ENCODE results near the gene PSME3IP1.

DNA sequence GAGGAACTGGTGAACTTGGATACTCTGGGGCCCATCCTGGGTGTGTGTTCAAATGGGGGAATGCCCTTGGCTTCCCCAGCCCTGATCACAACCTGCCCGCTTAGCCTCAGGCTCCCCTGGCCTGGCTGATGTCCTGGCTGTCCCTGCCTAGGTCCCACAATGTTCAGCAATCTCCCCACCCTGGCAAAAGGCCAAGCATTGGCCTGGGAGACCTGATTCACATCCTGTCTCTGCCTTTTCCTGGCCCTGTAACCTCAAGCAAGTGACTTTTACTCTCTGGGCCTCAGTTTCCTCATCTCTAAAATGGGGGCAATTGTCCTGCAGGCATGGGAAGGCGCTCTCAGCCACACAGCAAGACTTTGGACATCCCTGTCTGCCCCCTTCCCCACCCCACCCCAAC is 79.1 kb downstream of the PSME3IP1 start:
- TF ChIP-seq ZNF776 (tag by site-specific recombination; IDR thresholded peaks at IDR 0.05; ENCODE audit: borderline replicate concordance) (no peak), ZNF24 (tag by site-specific recombination; IDR thresholded peaks at IDR 0.05) (no peak), ZIC2 (tag by site-specific recombination; IDR thresholded peaks at IDR 0.05) (no peak), ZBTB1 (tag by site-specific recombination; IDR thresholded peaks at IDR 0.05) (no peak)
- TF ChIP-seq, protein P1, sequence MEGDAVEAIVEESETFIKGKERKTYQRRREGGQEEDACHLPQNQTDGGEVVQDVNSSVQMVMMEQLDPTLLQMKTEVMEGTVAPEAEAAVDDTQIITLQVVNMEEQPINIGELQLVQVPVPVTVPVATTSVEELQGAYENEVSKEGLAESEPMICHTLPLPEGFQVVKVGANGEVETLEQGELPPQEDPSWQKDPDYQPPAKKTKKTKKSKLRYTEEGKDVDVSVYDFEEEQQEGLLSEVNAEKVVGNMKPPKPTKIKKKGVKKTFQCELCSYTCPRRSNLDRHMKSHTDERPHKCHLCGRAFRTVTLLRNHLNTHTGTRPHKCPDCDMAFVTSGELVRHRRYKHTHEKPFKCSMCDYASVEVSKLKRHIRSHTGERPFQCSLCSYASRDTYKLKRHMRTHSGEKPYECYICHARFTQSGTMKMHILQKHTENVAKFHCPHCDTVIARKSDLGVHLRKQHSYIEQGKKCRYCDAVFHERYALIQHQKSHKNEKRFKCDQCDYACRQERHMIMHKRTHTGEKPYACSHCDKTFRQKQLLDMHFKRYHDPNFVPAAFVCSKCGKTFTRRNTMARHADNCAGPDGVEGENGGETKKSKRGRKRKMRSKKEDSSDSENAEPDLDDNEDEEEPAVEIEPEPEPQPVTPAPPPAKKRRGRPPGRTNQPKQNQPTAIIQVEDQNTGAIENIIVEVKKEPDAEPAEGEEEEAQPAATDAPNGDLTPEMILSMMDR (tag by site-specific recombination; IDR thresholded peaks at IDR 0.05) = no peak
- TF ChIP-seq, protein P2, sequence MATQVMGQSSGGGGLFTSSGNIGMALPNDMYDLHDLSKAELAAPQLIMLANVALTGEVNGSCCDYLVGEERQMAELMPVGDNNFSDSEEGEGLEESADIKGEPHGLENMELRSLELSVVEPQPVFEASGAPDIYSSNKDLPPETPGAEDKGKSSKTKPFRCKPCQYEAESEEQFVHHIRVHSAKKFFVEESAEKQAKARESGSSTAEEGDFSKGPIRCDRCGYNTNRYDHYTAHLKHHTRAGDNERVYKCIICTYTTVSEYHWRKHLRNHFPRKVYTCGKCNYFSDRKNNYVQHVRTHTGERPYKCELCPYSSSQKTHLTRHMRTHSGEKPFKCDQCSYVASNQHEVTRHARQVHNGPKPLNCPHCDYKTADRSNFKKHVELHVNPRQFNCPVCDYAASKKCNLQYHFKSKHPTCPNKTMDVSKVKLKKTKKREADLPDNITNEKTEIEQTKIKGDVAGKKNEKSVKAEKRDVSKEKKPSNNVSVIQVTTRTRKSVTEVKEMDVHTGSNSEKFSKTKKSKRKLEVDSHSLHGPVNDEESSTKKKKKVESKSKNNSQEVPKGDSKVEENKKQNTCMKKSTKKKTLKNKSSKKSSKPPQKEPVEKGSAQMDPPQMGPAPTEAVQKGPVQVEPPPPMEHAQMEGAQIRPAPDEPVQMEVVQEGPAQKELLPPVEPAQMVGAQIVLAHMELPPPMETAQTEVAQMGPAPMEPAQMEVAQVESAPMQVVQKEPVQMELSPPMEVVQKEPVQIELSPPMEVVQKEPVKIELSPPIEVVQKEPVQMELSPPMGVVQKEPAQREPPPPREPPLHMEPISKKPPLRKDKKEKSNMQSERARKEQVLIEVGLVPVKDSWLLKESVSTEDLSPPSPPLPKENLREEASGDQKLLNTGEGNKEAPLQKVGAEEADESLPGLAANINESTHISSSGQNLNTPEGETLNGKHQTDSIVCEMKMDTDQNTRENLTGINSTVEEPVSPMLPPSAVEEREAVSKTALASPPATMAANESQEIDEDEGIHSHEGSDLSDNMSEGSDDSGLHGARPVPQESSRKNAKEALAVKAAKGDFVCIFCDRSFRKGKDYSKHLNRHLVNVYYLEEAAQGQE (tag by site-specific recombination; IDR thresholded peaks at IDR 0.05) = no peak

Measured in HEK293 (cell line).